HepG2 (cell line): ENCODE measurements around the gene PEX10. TPM values are rescaled to one million over a fixed set of nuclear protein-coding genes. Genes with fewer than 3 reads are reported as not detected.

Experiments used
- ATAC-seq: fragments of 200-7000 bp; cut with Tn5 transposase; 3 replicates; pipeline ENCODE4 v1.9.1; 2020; ENCODE audit warnings: mild to moderate bottlenecking, moderate library complexity
- BruUV-seq: library from RNA; stranded (reverse); fragments of 400-500 nt; replicated peaks from 2 replicates; lab custom pipeline; 2021; lab: Mats Ljungman, UMichigan
- CTCF ChIA-PET: fragments of 300-600 bp; formaldehyde crosslinking; extraction: SDS; loops from one replicate; lab custom pipeline; 2021; ENCODE audit warnings: low total read pairs, inconsistent platforms, low intra/inter-chr PET ratio; lab: Yijun Ruan, JAX
- POLR2A ChIA-PET: fragments of 350-600 bp; sonication (Branson Sonifier 250); formaldehyde crosslinking; loops from one replicate; lab custom pipeline; 2020; ENCODE audit warnings: antibody characterized with exemption, inconsistent platforms; lab: Yijun Ruan, JAX
- DNase-seq: peaks from one replicate; pipeline ENCODE4 v3.0.0-alpha.2; 2015; ENCODE audit warnings: low spot score
- FAIRE-seq: peaks from 3 replicates; lab custom pipeline; 2011; peaks lifted over from hg19 to GRCh38; lab: Jason Lieb, UNC
- H2AFZ ChIP-seq: one replicate; pipeline ENCODE4 v1.6.1; 2011; ENCODE audit warnings: low read length, inconsistent platforms
- H3K27ac ChIP-seq: fragments of 300-600 bp; 3 replicates; pipeline ENCODE4 v1.8.0; 2011; ENCODE audit warnings: mixed run types, mild to moderate bottlenecking, mixed read lengths, low read length, inconsistent platforms; ENCODE audit not compliant: insufficient read depth; ENCODE audit errors: extremely low read length
- H3K27me3 ChIP-seq, 2 experiments: fragments of 200-600 bp in 1 of 2; 2 replicates in 1 of 2; 3 replicates in 1 of 2; pipeline versions ENCODE4 v1.6.0 to v1.8.0; 2011; ENCODE audit warnings: low read length in 2 of 2, mild to moderate bottlenecking in 2 of 2, moderate library complexity in 2 of 2, inconsistent platforms in 1 of 2; ENCODE audit not compliant: insufficient read depth in 2 of 2, control insufficient read depth in 1 of 2
- H3K36me3 ChIP-seq, 2 experiments: fragments of 200-600 bp in 1 of 2; replicated peaks in 1 of 2; 2 replicates in 1 of 2; 3 replicates in 1 of 2; pipeline versions ENCODE4 v1.5.1 to v1.8.0; 2011; ENCODE audit warnings: low read length in 2 of 2, inconsistent platforms in 1 of 2; ENCODE audit not compliant: insufficient read depth in 2 of 2, control insufficient read depth in 1 of 2
- H3K4me1 ChIP-seq: 2 replicates; pipeline ENCODE4 v1.5.1; 2012; ENCODE audit warnings: low read length, inconsistent platforms; ENCODE audit not compliant: insufficient read depth
- H3K4me2 ChIP-seq: 2 replicates; pipeline ENCODE4 v1.6.0; 2011; ENCODE audit warnings: low read depth, low read length, inconsistent platforms
- H3K4me3 ChIP-seq, 3 experiments: fragments of 200-600 bp in 1 of 3; sonication (generic), shearing (Covaris generic) in 1 of 3; replicated peaks in 1 of 3; 2 replicates each; pipeline ENCODE4 v1.5.1; 2011 to 2016; ENCODE audit warnings: low read length in 3 of 3, inconsistent platforms in 2 of 3, low read depth in 2 of 3, mild to moderate bottlenecking in 2 of 3, control low read depth in 1 of 3, mixed read lengths in 1 of 3; ENCODE audit not compliant: insufficient read depth in 1 of 3
- H3K79me2 ChIP-seq: one replicate; pipeline ENCODE4 v1.6.1; 2011; ENCODE audit warnings: low read length, inconsistent platforms; ENCODE audit not compliant: insufficient read depth
- H3K9ac ChIP-seq: 2 replicates; pipeline ENCODE4 v1.6.0; 2011; ENCODE audit warnings: mild to moderate bottlenecking, low read depth, low read length, inconsistent platforms; ENCODE audit not compliant: insufficient read depth
- H3K9me3 ChIP-seq: 2 replicates; pipeline ENCODE4 v1.5.1; 2012; ENCODE audit warnings: mild to moderate bottlenecking, low read length
- H4K20me1 ChIP-seq: 2 replicates; pipeline ENCODE4 v1.6.0; 2011; ENCODE audit warnings: inconsistent platforms, mild to moderate bottlenecking, low read length, moderate library complexity; ENCODE audit not compliant: insufficient read depth
- AGO2 ChIP-seq: fragments of 200-400 bp; formaldehyde crosslinking; optimal IDR thresholded peaks from 2 replicates; pipeline ENCODE3; 2017; ENCODE audit warnings: mild to moderate bottlenecking, low read depth, low read length, moderate library complexity
- FOXM1 ChIP-seq: sonication (generic); formaldehyde crosslinking; IDR thresholded peaks from 2 replicates; pipeline ENCODE4 v1.5.0; 2020; ENCODE audit warnings: missing genetic modification reagents
- MBD4 ChIP-seq: IDR thresholded peaks from 2 replicates; pipeline ENCODE4 v1.6.1; 2012; ENCODE audit warnings: low read length, inconsistent platforms, borderline replicate concordance
- POGK ChIP-seq: sonication (generic); formaldehyde crosslinking; conservative IDR thresholded peaks from 2 replicates; pipeline ENCODE4 v1.8.0; 2022; ENCODE audit warnings: mild to moderate bottlenecking, moderate library complexity, missing genetic modification reagents
- RBFOX2 ChIP-seq: fragments of 200-400 bp; formaldehyde crosslinking; IDR thresholded peaks from 2 replicates; pipeline ENCODE4 v1.6.1; 2017; ENCODE audit warnings: low read depth, mild to moderate bottlenecking, low read length
- RFXAP ChIP-seq: sonication (generic); formaldehyde crosslinking; IDR thresholded peaks from 2 replicates; pipeline ENCODE4 v1.4.0; 2020; ENCODE audit warnings: missing genetic modification reagents, borderline replicate concordance
- SRSF9 ChIP-seq: fragments of 200-400 bp; formaldehyde crosslinking; IDR thresholded peaks from 2 replicates; pipeline ENCODE4 v1.6.1; 2018; ENCODE audit warnings: borderline replicate concordance, mild to moderate bottlenecking, low read depth, low read length; ENCODE audit not compliant: insufficient read depth, poor library complexity, severe bottlenecking
- THAP11 ChIP-seq: IDR thresholded peaks from 2 replicates; pipeline ENCODE4 v1.6.1; 2016; ENCODE audit warnings: missing biosample characterization, missing genetic modification reagents
- ZBTB7A ChIP-seq: sonication (generic); formaldehyde crosslinking; IDR thresholded peaks from 2 replicates; pipeline ENCODE4 v1.8.0; 2022; ENCODE audit warnings: mild to moderate bottlenecking, missing genetic modification reagents
- ZC3H13 ChIP-seq: sonication (generic); formaldehyde crosslinking; IDR thresholded peaks from 2 replicates; pipeline ENCODE4 v1.8.1; 2023; ENCODE audit warnings: mild to moderate bottlenecking, missing genetic modification reagents, moderate library complexity
- ZNF543 ChIP-seq: sonication (generic); formaldehyde crosslinking; IDR thresholded peaks from 2 replicates; pipeline ENCODE4 v1.4.0; 2020; ENCODE audit warnings: mild to moderate bottlenecking, missing genetic modification reagents
- ZNF629 ChIP-seq: sonication (generic); formaldehyde crosslinking; conservative IDR thresholded peaks from 2 replicates; pipeline ENCODE4 v1.5.0; 2020; ENCODE audit warnings: missing genetic modification reagents
- WGBS: methylation state at CpG from one replicate; pipeline ENCODE4 v1.1.6; 2017; ENCODE audit warnings: low lambda C conversion rate; 5-methylcytosine and 5-hydroxymethylcytosine counted together
- in situ Hi-C: cut with HindIII; loops from 2 replicates; pipeline ENCODE4 v1.10.0; 2017; ENCODE audit warnings: low pct_unique_long_range_greater_than_20kb; ENCODE audit not compliant: extremely low pct_ligation_motif_present
- intact Hi-C: fragments of 100-400 bp; cut with micrococcal nuclease; formaldehyde crosslinking; loops from one replicate; pipeline ENCODE4 v1.10.0; 2022; ENCODE audit not compliant: unreplicated experiment
- polyA plus RNA-seq, 8 experiments: library from polyadenylated mRNA; depleted of rRNA in 3 of 8; stranded (reverse) in 7 of 8; unstranded in 1 of 8; fragments of >200 nt; fragmentation: Illumina TruSeq in 4 of 8; extraction: Trizol in 4 of 8; gene quantifications; 2 replicates each; pipeline versions ENCODE4 v1.2.1 to v1.2.3, GENCODE V29; 2011 to 2016; ENCODE audit warnings: low read depth in 4 of 8, missing spikeins in 1 of 8, mixed read lengths in 1 of 8; ENCODE audit not compliant: insufficient read depth in 1 of 8
- total RNA-seq, 5 experiments: library from RNA; depleted of rRNA; stranded (reverse); fragments of >200 nt; fragmentation: Illumina TruSeq; extraction: Trizol; gene quantifications; 2 replicates each; pipeline ENCODE4 v1.2.3, GENCODE V29; 2016; ENCODE audit warnings: low read depth in 1 of 5

The PEX10 gene
- total and polyA plus RNA-seq, 2 of the 13 experiments (the other 11 are each of a cell fraction or from before 2014, with no cell fraction given), result 16.1 to 39.6 TPM

- ATAC-seq (no peak), DNase-seq (no peak), FAIRE-seq (no peak)
- H2AFZ ChIP-seq, result no peak overlapping the region
- peaks cover 31 to 81% of the 10 kb centered on the region in 2 experiments for H3K36me3 ChIP-seq
- H3K9ac ChIP-seq, result no peak overlapping the region
- no peak overlapping the region for H3K4me3 ChIP-seq
- CTCF ChIA-PET, result no interaction called here
- POLR2A ChIA-PET, result no interaction called here
- H3K4me2 ChIP-seq, result no peak overlapping the region
- TF ChIP-seq POGK, result no peak
- no peak for TF ChIP-seq THAP11
- TF ChIP-seq ZC3H13 (CRISPR knock-in tag), result no peak
- TF ChIP-seq SRSF9, result no peak
- no peak for TF ChIP-seq ZBTB7A
- TF ChIP-seq FOXM1 (CRISPR knock-in tag), result no peak
- no peak for TF ChIP-seq ZNF543 (CRISPR knock-in tag)
- no peak for TF ChIP-seq MBD4
- TF ChIP-seq RBFOX2, result 0 out of 2 replicates have a peak, but pooled peaks have one; percentile 24
- TF ChIP-seq AGO2, result peak; percentile 46
- peak; percentile 77 for TF ChIP-seq ZNF629
- no peak for TF ChIP-seq RFXAP (CRISPR knock-in tag)
- H3K9me3 ChIP-seq, result no peaks in the 10 kb centered on the region
- H4K20me1 ChIP-seq, result no peaks in the 10 kb centered on the region
- no peaks in the 10 kb centered on the region for H3K27me3 ChIP-seq
- H3K27ac ChIP-seq, result no peak overlapping the region
- no peaks in the 10 kb centered on the region for H3K4me1 ChIP-seq
- no peaks in the 10 kb centered on the region for H3K79me2 ChIP-seq
- BruUV-seq, result no TSS peak
- intact Hi-C loops, result no loop called here
- in situ Hi-C loops, result no loop called here
- WGBS, result 95% methylated on average over 14 of the region's 22 CpGs
Measured at GRCh38 chr1:2399890-2400575, 12.3 kb downstream of the PEX10 start.
